Activated CD4-positive, alpha-beta memory T cell treated with anti-CD3 and anti-CD28 coated beads for 36 hours (primary cell): Measurements from ENCODE around the gene SLC25A45. TPM values are rescaled to one million over a fixed set of nuclear protein-coding genes. Genes with fewer than 3 reads are reported as not detected.

ENCODE experiments used
- CTCF ChIA-PET: fragments of 350-600 bp; sonication (Branson Sonifier 250); formaldehyde crosslinking; loops from one replicate; lab custom pipeline; 2021; ENCODE audit warnings: antibody characterized with exemption, inconsistent platforms; lab: Charles Lee
- POLR2A ChIA-PET: fragments of 350-600 bp; sonication (Branson Sonifier 250); formaldehyde crosslinking; loops from one replicate; lab custom pipeline; 2021; ENCODE audit warnings: antibody characterized with exemption; lab: Charles Lee
- DNase-seq: peaks from one replicate; pipeline ENCODE4 v3.0.0-alpha.2; 2020
- H3K27ac Mint-ChIP-seq: one replicate; pipeline ENCODE4 v1.8.0; 2021; ENCODE audit warnings: mixed read lengths
- H3K27me3 Mint-ChIP-seq: one replicate; pipeline ENCODE4 v1.8.0; 2021; ENCODE audit warnings: mixed read lengths
- H3K36me3 Mint-ChIP-seq: one replicate; pipeline ENCODE4 v1.8.0; 2021; ENCODE audit warnings: mixed read lengths
- H3K4me1 Mint-ChIP-seq: one replicate; pipeline ENCODE4 v1.8.0; 2021; ENCODE audit warnings: low read depth, mixed read lengths
- H3K4me3 Mint-ChIP-seq: one replicate; pipeline ENCODE4 v1.8.0; 2021; ENCODE audit warnings: mild to moderate bottlenecking, mixed read lengths
- H3K9me3 Mint-ChIP-seq: one replicate; pipeline ENCODE4 v1.8.0; 2021; ENCODE audit warnings: mixed read lengths
- intact Hi-C: fragments of 100-400 bp; cut with micrococcal nuclease; formaldehyde crosslinking; loops from one replicate; pipeline ENCODE4 v1.15.1; 2023
- total RNA-seq, 2 experiments: library from RNA; stranded (reverse); gene quantifications; one replicate each; pipeline ENCODE4 v1.2.3, GENCODE V29; 2021

Gene SLC25A45
- total RNA-seq, 2 experiments from 2014 or later, result 14.4 to 16.1 TPM

- H3K9me3 Mint-ChIP-seq, result no peaks in the 10 kb centered on the region
- H3K36me3 Mint-ChIP-seq, result peaks cover 23% of the 10 kb centered on the region
- no peaks in the 10 kb centered on the region for H3K27me3 Mint-ChIP-seq
- H3K4me3 Mint-ChIP-seq, result no peak overlapping the region
- ChIA-PET CTCF (no interaction called here), POLR2A (no interaction called here)
- no peak for DNase-seq
- no peak overlapping the region for H3K27ac Mint-ChIP-seq
- no peaks in the 10 kb centered on the region for H3K4me1 Mint-ChIP-seq
- intact Hi-C loops, result no loop called here
Observed at GRCh38 chr11:65402790-65403189, 20.3 kb upstream of the SLC25A45 start.

- CTCF ChIA-PET, result no interaction called here
- no peak for DNase-seq
- H3K4me3 Mint-ChIP-seq, result no peak overlapping the region
- H3K36me3 Mint-ChIP-seq, result peaks cover 28% of the 10 kb centered on the region
- no peaks in the 10 kb centered on the region for H3K27me3 Mint-ChIP-seq
- POLR2A ChIA-PET, result interaction anchor here (0.6 to 1.1 kb wide), 2 partner anchors 72 to 91 kb away, joined by 3 read pairs; no protein-coding TSS in a partner anchor
- H3K4me1 Mint-ChIP-seq, result no peaks in the 10 kb centered on the region
- intact Hi-C loops, result no loop called here
- H3K9me3 Mint-ChIP-seq, result no peaks in the 10 kb centered on the region
- H3K27ac Mint-ChIP-seq, result no peak overlapping the region
Observed at GRCh38 chr11:65401803-65402248, 19.4 kb upstream of the SLC25A45 start.

- no peaks in the 10 kb centered on the region for H3K4me1 Mint-ChIP-seq
- CTCF ChIA-PET, result interaction anchor here (0.6 kb wide), 1 partner anchor 14 kb away, joined by 3 read pairs; no protein-coding TSS in a partner anchor
- DNase-seq, result no peak
- intact Hi-C loops, result no loop called here
- H3K36me3 Mint-ChIP-seq, result peaks cover 28% of the 10 kb centered on the region
- H3K4me3 Mint-ChIP-seq, result no peak overlapping the region
- POLR2A ChIA-PET, result interaction anchor here (0.5 to 1.1 kb wide), 3 partner anchors 66 to 92 kb away, joined by 3 to 4 read pairs (median 3); no protein-coding TSS in a partner anchor
- H3K27ac Mint-ChIP-seq, result no peak overlapping the region
- H3K9me3 Mint-ChIP-seq, result no peaks in the 10 kb centered on the region
- H3K27me3 Mint-ChIP-seq, result no peaks in the 10 kb centered on the region
Observed at GRCh38 chr11:65401073-65401802, 18.8 kb upstream of the SLC25A45 start.

GRCh38 chr11:65400307-65401072, 18.0 kb upstream of the SLC25A45 start:
- H3K27ac Mint-ChIP-seq, result peak overlapping the region; percentile 38
- intact Hi-C loops, result no loop called here
- H3K9me3 Mint-ChIP-seq, result no peaks in the 10 kb centered on the region
- no peaks in the 10 kb centered on the region for H3K4me1 Mint-ChIP-seq
- no peaks in the 10 kb centered on the region for H3K27me3 Mint-ChIP-seq
- H3K4me3 Mint-ChIP-seq, result no peak overlapping the region
- H3K36me3 Mint-ChIP-seq, result peaks cover 25% of the 10 kb centered on the region
- no peak for DNase-seq
- ChIA-PET POLR2A (interaction anchor here (0.5 kb wide), 1 partner anchor 67 kb away, joined by 4 read pairs; no protein-coding TSS in a partner anchor), CTCF (no interaction called here)

GRCh38 chr11:65399845-65400244, 17.4 kb upstream of the SLC25A45 start:
- Mint-ChIP-seq H3K4me1 (no peaks in the 10 kb centered on the region), H3K4me3 (no peak overlapping the region), H3K9me3 (no peaks in the 10 kb centered on the region), H3K27me3 (no peaks in the 10 kb centered on the region), H3K36me3 (peaks cover 25% of the 10 kb centered on the region), H3K27ac (no peak overlapping the region)
- ChIA-PET POLR2A (no interaction called here), CTCF (no interaction called here)
- intact Hi-C loops, result no loop called here
- no peak for DNase-seq

GRCh38 chr11:65399249-65399648, 16.8 kb upstream of the SLC25A45 start:
- DNase-seq, result no peak
- Mint-ChIP-seq H3K36me3 (peaks cover 25% of the 10 kb centered on the region), H3K27ac (no peak overlapping the region), H3K4me1 (no peaks in the 10 kb centered on the region), H3K4me3 (no peak overlapping the region), H3K9me3 (no peaks in the 10 kb centered on the region), H3K27me3 (no peaks in the 10 kb centered on the region)
- POLR2A ChIA-PET, result no interaction called here
- intact Hi-C loops, result no loop called here
- CTCF ChIA-PET, result interaction anchor here (0.7 kb wide), 1 partner anchor 24 kb away, joined by 5 read pairs; no protein-coding TSS in a partner anchor

GRCh38 chr11:65398362-65398910, 16.0 kb upstream of the SLC25A45 start:
- CTCF ChIA-PET, result interaction anchor here (0.9 kb wide), 1 partner anchor 18 kb away, joined by 3 read pairs; no protein-coding TSS in a partner anchor
- intact Hi-C loops, result no loop called here
- Mint-ChIP-seq H3K4me1 (no peaks in the 10 kb centered on the region), H3K36me3 (peaks cover 25% of the 10 kb centered on the region), H3K4me3 (no peak overlapping the region), H3K27me3 (no peaks in the 10 kb centered on the region), H3K9me3 (no peaks in the 10 kb centered on the region), H3K27ac (no peak overlapping the region)
- DNase-seq, result no peak
- POLR2A ChIA-PET, result no interaction called here

- Mint-ChIP-seq H3K27me3 (no peaks in the 10 kb centered on the region), H3K9me3 (no peaks in the 10 kb centered on the region), H3K4me3 (no peak overlapping the region), H3K4me1 (no peaks in the 10 kb centered on the region), H3K27ac (no peak overlapping the region), H3K36me3 (peaks cover 26% of the 10 kb centered on the region)
- CTCF ChIA-PET, result no interaction called here
- POLR2A ChIA-PET, result no interaction called here
- DNase-seq, result no peak
- intact Hi-C loops, result no loop called here
Observed at GRCh38 chr11:65396769-65397745, 14.6 kb upstream of the SLC25A45 start.

GRCh38 chr11:65395961-65396530, 13.6 kb upstream of the SLC25A45 start:
- H3K27ac Mint-ChIP-seq, result no peak overlapping the region
- intact Hi-C loops, result no loop called here
- ChIA-PET CTCF (no interaction called here), POLR2A (no interaction called here)
- DNase-seq, result no peak
- H3K4me3 Mint-ChIP-seq, result no peak overlapping the region
- peaks cover 27% of the 10 kb centered on the region for H3K36me3 Mint-ChIP-seq
- H3K9me3 Mint-ChIP-seq, result no peaks in the 10 kb centered on the region
- no peaks in the 10 kb centered on the region for H3K27me3 Mint-ChIP-seq
- H3K4me1 Mint-ChIP-seq, result peaks cover 2% of the 10 kb centered on the region

GRCh38 chr11:65394125-65394536, 11.7 kb upstream of the SLC25A45 start:
- no peak for DNase-seq
- ChIA-PET POLR2A (no interaction called here), CTCF (interaction anchor here (1.5 kb wide), 1 partner anchor 64 kb away, joined by 3 read pairs; no protein-coding TSS in a partner anchor)
- Mint-ChIP-seq H3K36me3 (peaks cover 22% of the 10 kb centered on the region), H3K4me1 (peaks cover 21% of the 10 kb centered on the region), H3K9me3 (no peaks in the 10 kb centered on the region), H3K4me3 (no peak overlapping the region), H3K27ac (no peak overlapping the region), H3K27me3 (no peaks in the 10 kb centered on the region)
- intact Hi-C loops, result no loop called here

GRCh38 chr11:65393513-65394079, 11.2 kb upstream of the SLC25A45 start:
- ChIA-PET POLR2A (no interaction called here), CTCF (interaction anchor here (1.5 kb wide), 1 partner anchor 64 kb away, joined by 3 read pairs; no protein-coding TSS in a partner anchor)
- H3K36me3 Mint-ChIP-seq, result peaks cover 24% of the 10 kb centered on the region

More at GRCh38 chr11:65393513-65394079, 11.2 kb upstream of the SLC25A45 start:
- no peaks in the 10 kb centered on the region for H3K27me3 Mint-ChIP-seq
- intact Hi-C loops, result no loop called here
- H3K9me3 Mint-ChIP-seq, result no peaks in the 10 kb centered on the region
- no peak overlapping the region for H3K27ac Mint-ChIP-seq
- peaks cover 27% of the 10 kb centered on the region for H3K4me1 Mint-ChIP-seq
- DNase-seq, result no peak
- no peak overlapping the region for H3K4me3 Mint-ChIP-seq
